ENCODE data around the gene GAB4.

Gene GAB4

GRCh38 chr22:16912281-16912680, 95.7 kb downstream of the GAB4 start:
- no peak for DNase-seq (ENCODE audit: low read depth in 2 of 2)
